Erythroblast (primary cell): Measurements from ENCODE around the gene C11orf97.

ENCODE experiments used
- DNase-seq, 2 experiments: peaks; one replicate each; lab custom pipeline; 2025; lab: John Stamatoyannopoulos, UW
- GATA1 ChIP-seq: IDR thresholded peaks from 2 replicates; pipeline ENCODE4 v1.6.1; 2011; ENCODE audit warnings: low read depth, mild to moderate bottlenecking, control low read depth, low read length, moderate library complexity
- POLR2A ChIP-seq: IDR thresholded peaks from 2 replicates; pipeline ENCODE4 v1.6.1; 2011; ENCODE audit warnings: mild to moderate bottlenecking, low read length

Gene C11orf97

GRCh38 chr11:94577841-94578240 is 65.6 kb downstream of the C11orf97 start:
- DNase-seq = no peak
- no peak for TF ChIP-seq GATA1
- TF ChIP-seq POLR2A = no peak
